ENCODE data around the gene DCTN3. TPM values are rescaled to one million over a fixed set of nuclear protein-coding genes. Genes with fewer than 3 reads are reported as not detected.

The DCTN3 gene
- total and polyA plus RNA-seq, 5 experiments from 2014 or later: 60.0 to 140 (median 117) TPM

- Mint-ChIP-seq H3K4me3 (no peak overlapping the region), H3K27me3 (no peaks in the 10 kb centered on the region), H3K36me3 (peaks cover 0 to 14% (median under 1%) of the 10 kb centered on the region in 3 donors), H3K9me3 (no peaks in the 10 kb centered on the region), H3K27ac (peak overlapping the region in 5 of 10 donors; percentile 33 to 72 (median 71)), H3K4me1 (peaks cover 14 to 26% (median 22%) of the 10 kb centered on the region in 4 donors)
- DNase-seq (no peak), ATAC-seq (no peak)
- POLR2A ChIA-PET: interaction anchor here (0.7 kb wide), 1 partner anchor 371 kb away, joined by 5 read pairs; no protein-coding TSS in a partner anchor
These were observed 35.1 kb upstream of the DCTN3 start for GRCh38 chr9:34655394-34655793.

GRCh38 chr9:34654323-34655051 is 34.2 kb upstream of the DCTN3 start:
- no peak for DNase-seq
- Mint-ChIP-seq H3K4me3 (no peak overlapping the region), H3K27me3 (no peaks in the 10 kb centered on the region)

GRCh38 chr9:34653151-34654072 is 33.1 kb upstream of the DCTN3 start:
- no peak overlapping the region for H3K4me3 Mint-ChIP-seq
- H3K27me3 Mint-ChIP-seq: no peaks in the 10 kb centered on the region
- H3K9me3 Mint-ChIP-seq: no peaks in the 10 kb centered on the region
- H3K27ac Mint-ChIP-seq: peak overlapping the region; percentile 23 to 83 (median 54)
- ATAC-seq (no peak), DNase-seq (no peak)
- POLR2A ChIA-PET: interaction anchor here (1.2 to 1.3 kb wide), 3 partner anchors 9 to 16 kb away, joined by 3 to 7 read pairs (median 4); partner anchors contain the start of genes CCL27 and SIGMAR1
- peaks cover 0 to 32% (median 6%) of the 10 kb centered on the region in 3 donors for H3K36me3 Mint-ChIP-seq
- H3K4me1 Mint-ChIP-seq: peaks cover 22 to 42% (median 33%) of the 10 kb centered on the region in 4 donors

More at GRCh38 chr9:34654323-34655051, 34.2 kb upstream of the DCTN3 start:
- Mint-ChIP-seq H3K27ac (peak overlapping the region in 5 of 10 donors; percentile 1 to 79 (median 40)), H3K36me3 (peaks cover 0 to 22% (median 3%) of the 10 kb centered on the region in 3 donors), H3K9me3 (no peaks in the 10 kb centered on the region), H3K4me1 (peaks cover 14 to 32% (median 24%) of the 10 kb centered on the region in 4 donors)
- POLR2A ChIA-PET: no interaction called here
- no peak for ATAC-seq

GRCh38 chr9:34652602-34653000 is 32.3 kb upstream of the DCTN3 start:
- H3K27ac Mint-ChIP-seq: peak overlapping the region; percentile 23 to 83 (median 67)
- H3K4me3 Mint-ChIP-seq: peak overlapping the region in 1 of 10 donors; percentile 5
- peaks cover 0 to 40% (median 6%) of the 10 kb centered on the region in 3 donors for H3K36me3 Mint-ChIP-seq
- DNase-seq (no peak), ATAC-seq (no peak)
- H3K27me3 Mint-ChIP-seq: no peaks in the 10 kb centered on the region
- POLR2A ChIA-PET: interaction anchor here (1.3 kb wide), 2 partner anchors 10 to 12 kb away, joined by 3 to 4 read pairs; partner anchors contain the start of gene CCL27
- H3K9me3 Mint-ChIP-seq: no peaks in the 10 kb centered on the region
- H3K4me1 Mint-ChIP-seq: peaks cover 30 to 50% (median 41%) of the 10 kb centered on the region in 4 donors

GRCh38 chr9:34651876-34652601 is 31.7 kb upstream of the DCTN3 start, which contains the start of gene IL11RA:
Gene IL11RA, plus strand, starts transcription at chr9:34652185. Its CDS starts 3,033 bp downstream, at chr9:34655218.
- Mint-ChIP-seq H3K4me1 (peaks cover 35 to 56% (median 46%) of the 10 kb centered on the region in 4 donors), H3K36me3 (peaks cover 0 to 40% (median 6%) of the 10 kb centered on the region in 3 donors), H3K27me3 (no peaks in the 10 kb centered on the region), H3K27ac (peak within 1 kb of the TSS; percentile 23 to 83 (median 70)), H3K4me3 (peak within 1 kb of the TSS in 3 of 10 donors; percentile 5 to 26 (median 11)), H3K9me3 (no peaks in the 10 kb centered on the region)
- ATAC-seq (peak; percentile 32 to 50), DNase-seq (no peak)
- POLR2A ChIA-PET: interaction anchor here (1.0 to 1.3 kb wide), 3 partner anchors 10 to 14 kb away, joined by 3 to 6 read pairs (median 4); partner anchors contain the start of genes CCL27 and SIGMAR1

DNA sequence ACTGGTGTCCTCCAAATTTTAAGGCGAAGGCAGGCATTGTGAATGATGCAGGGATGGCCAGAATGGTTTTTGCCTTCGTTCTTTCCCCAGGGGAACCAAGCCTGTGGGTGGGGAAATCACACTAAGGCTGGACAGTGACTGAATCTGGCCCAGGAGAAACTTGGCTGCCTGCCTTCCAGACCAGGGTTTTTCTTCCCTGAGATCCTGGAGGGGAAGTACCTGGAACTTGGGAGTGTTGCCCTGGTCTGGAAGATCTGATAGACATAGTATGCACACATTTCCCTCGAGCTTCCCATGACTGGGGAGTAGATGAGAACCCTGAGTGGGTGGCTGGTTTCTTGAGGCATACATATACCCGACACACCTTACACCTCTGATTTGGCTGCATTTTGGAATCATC is 31.0 kb upstream of the DCTN3 start:
- ATAC-seq (no peak), DNase-seq (no peak)
- H3K9me3 Mint-ChIP-seq: no peaks in the 10 kb centered on the region
- H3K36me3 Mint-ChIP-seq: peaks cover 0 to 40% (median 6%) of the 10 kb centered on the region in 3 donors
- H3K27me3 Mint-ChIP-seq: no peaks in the 10 kb centered on the region
- H3K4me3 Mint-ChIP-seq: no peak overlapping the region
- POLR2A ChIA-PET: interaction anchor here (1.0 kb wide), 1 partner anchor 14 kb away, joined by 6 read pairs; the partner anchor contains the start of gene SIGMAR1
- peak overlapping the region in 6 of 10 donors; percentile 15 to 66 (median 45) for H3K27ac Mint-ChIP-seq
- peaks cover 40 to 58% (median 48%) of the 10 kb centered on the region in 4 donors for H3K4me1 Mint-ChIP-seq

DNA sequence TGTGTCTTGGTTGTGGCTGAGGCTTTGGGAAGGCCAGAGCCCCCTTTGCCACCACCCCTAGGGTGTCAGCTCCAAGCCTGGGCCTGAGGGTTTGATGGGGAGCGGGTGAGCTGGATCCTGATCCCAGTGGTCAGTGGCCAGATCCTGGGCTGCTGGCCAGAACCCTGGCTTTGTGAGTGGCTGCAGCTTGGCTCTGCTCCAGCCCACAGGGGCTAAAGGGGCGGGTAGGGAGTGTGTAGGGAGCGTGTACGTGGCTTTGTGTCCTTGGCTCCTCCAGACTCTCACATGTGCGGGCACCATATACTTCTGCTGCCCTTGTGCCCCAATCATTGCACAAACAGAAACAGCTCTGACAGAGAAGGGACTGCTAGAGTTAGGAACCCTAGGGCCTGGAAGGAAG is 30.5 kb upstream of the DCTN3 start:
- Mint-ChIP-seq H3K9me3 (no peaks in the 10 kb centered on the region), H3K4me1 (peaks cover 43 to 63% (median 49%) of the 10 kb centered on the region in 4 donors), H3K27me3 (no peaks in the 10 kb centered on the region), H3K36me3 (peaks cover 0 to 40% (median 6%) of the 10 kb centered on the region in 3 donors), H3K27ac (peak overlapping the region in 4 of 10 donors; percentile 15 to 66 (median 60)), H3K4me3 (no peak overlapping the region)
- no peak for DNase-seq
- POLR2A ChIA-PET: no interaction called here
- no peak for ATAC-seq

DNA sequence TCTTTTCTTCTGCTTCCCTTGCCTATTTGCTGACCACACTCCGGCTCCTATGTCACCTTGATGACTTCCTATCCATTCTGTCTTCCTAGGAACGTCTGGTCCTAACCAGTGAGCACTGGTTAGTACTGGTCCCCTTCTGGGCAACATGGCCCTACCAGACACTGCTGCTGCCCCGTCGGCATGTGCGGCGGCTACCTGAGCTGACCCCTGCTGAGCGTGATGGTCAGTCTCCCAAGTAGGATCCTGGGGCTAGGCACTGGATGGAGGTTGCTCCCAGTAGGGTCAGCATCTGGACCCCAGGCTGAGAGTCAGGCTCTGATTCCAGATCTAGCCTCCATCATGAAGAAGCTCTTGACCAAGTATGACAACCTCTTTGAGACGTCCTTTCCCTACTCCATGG is 28.4 kb upstream of the DCTN3 start:
- no peaks in the 10 kb centered on the region for H3K9me3 Mint-ChIP-seq
- H3K27me3 Mint-ChIP-seq: no peaks in the 10 kb centered on the region
- POLR2A ChIA-PET: interaction anchor here (1.4 to 4.0 kb wide), 4 partner anchors 9 to 16 kb away, joined by 5 to 55 read pairs (median 32); partner anchors contain the start of genes CCL27 and SIGMAR1
- peaks cover 37 to 56% (median 46%) of the 10 kb centered on the region in 4 donors for H3K4me1 Mint-ChIP-seq
- H3K36me3 Mint-ChIP-seq: peaks cover 0 to 40% (median 6%) of the 10 kb centered on the region in 3 donors
- ATAC-seq: no peak
- no peak for DNase-seq
- H3K4me3 Mint-ChIP-seq: peak overlapping the region in 8 of 10 donors; percentile 6 to 93 (median 59)
- H3K27ac Mint-ChIP-seq: peak overlapping the region in 6 of 10 donors; percentile 28 to 85 (median 67)

DNA sequence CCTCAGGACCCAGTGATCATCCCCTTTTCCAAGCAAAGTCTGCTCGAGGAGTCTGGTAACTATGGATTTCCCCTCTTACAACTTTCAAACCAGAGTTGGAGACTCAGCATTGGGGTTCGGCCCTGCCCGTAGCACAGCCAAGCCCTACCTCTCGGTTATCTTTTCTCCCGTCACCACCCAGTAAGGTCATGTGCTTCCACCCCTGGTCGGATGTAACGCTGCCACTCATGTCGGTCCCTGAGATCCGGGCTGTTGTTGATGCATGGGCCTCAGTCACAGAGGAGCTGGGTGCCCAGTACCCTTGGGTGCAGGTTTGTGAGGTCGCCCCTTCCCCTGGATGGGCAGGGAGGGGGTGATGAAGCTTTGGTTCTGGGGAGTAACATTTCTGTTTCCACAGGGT is 27.4 kb upstream of the DCTN3 start:
- DNase-seq: no peak
- peaks cover 28 to 49% (median 38%) of the 10 kb centered on the region in 4 donors for H3K4me1 Mint-ChIP-seq
- H3K4me3 Mint-ChIP-seq: peak overlapping the region; percentile 91 to 96 (median 93)
- POLR2A ChIA-PET: interaction anchor here (1.4 to 4.1 kb wide), 7 partner anchors 10 to 36 kb away, joined by 5 to 55 read pairs (median 19); partner anchors contain the start of genes CCL27, RPP25L and SIGMAR1
- no peaks in the 10 kb centered on the region for H3K27me3 Mint-ChIP-seq
- H3K36me3 Mint-ChIP-seq: peaks cover 0 to 40% (median 6%) of the 10 kb centered on the region in 3 donors
- ATAC-seq: no peak
- H3K9me3 Mint-ChIP-seq: no peaks in the 10 kb centered on the region
- peak overlapping the region; percentile 85 to 95 (median 92) for H3K27ac Mint-ChIP-seq

GRCh38 chr9:34647084-34647403 is 26.7 kb upstream of the DCTN3 start:
- H3K27ac Mint-ChIP-seq: peak overlapping the region; percentile 85 to 95 (median 92)
- DNase-seq (no peak), ATAC-seq (no peak)
- H3K36me3 Mint-ChIP-seq: peaks cover 0 to 40% (median 6%) of the 10 kb centered on the region in 3 donors
- POLR2A ChIA-PET: interaction anchor here (0.5 to 4.1 kb wide), 13 partner anchors 9 to 601 kb away, joined by 3 to 55 read pairs (median 8); partner anchors contain the start of genes CCL27, DCTN3, RPP25L and SIGMAR1
- H3K9me3 Mint-ChIP-seq: no peaks in the 10 kb centered on the region
- no peaks in the 10 kb centered on the region for H3K27me3 Mint-ChIP-seq
- peaks cover 24 to 43% (median 32%) of the 10 kb centered on the region in 4 donors for H3K4me1 Mint-ChIP-seq
- peak overlapping the region; percentile 91 to 96 (median 93) for H3K4me3 Mint-ChIP-seq

Measured in naive thymus-derived CD8-positive, alpha-beta T cell (primary cell).